NB4 (cell line): ENCODE data around the gene KDF1.

Experiments used
- DNase-seq: peaks from one replicate; pipeline ENCODE4 v3.0.0; 2010; ENCODE audit warnings: low read depth
- H3K4me3 ChIP-seq: one replicate; pipeline ENCODE4 v1.5.1; 2011; ENCODE audit warnings: mild to moderate bottlenecking, low read depth, low read length, moderate library complexity
- CTCF ChIP-seq: IDR thresholded peaks from one replicate; pipeline ENCODE4 v1.5.1; 2012; ENCODE audit warnings: low read depth, low read length
- MAX ChIP-seq: IDR thresholded peaks from 2 replicates; pipeline ENCODE4 v1.6.1; 2011; ENCODE audit warnings: low read depth, low read length
- MYC ChIP-seq: IDR thresholded peaks from 2 replicates; pipeline ENCODE4 v1.6.1; 2011; ENCODE audit warnings: low read depth, low read length
- POLR2A ChIP-seq: IDR thresholded peaks from 2 replicates; pipeline ENCODE4 v1.6.1; 2011; ENCODE audit warnings: mild to moderate bottlenecking; ENCODE audit not compliant: insufficient read length; ENCODE audit errors: extremely low read depth

KDF1 gene

GRCh38 chr1:26984291-26984690 lies 24.0 kb upstream of the KDF1 start:
- no peak for DNase-seq
- TF ChIP-seq CTCF (no peak), MAX (no peak), POLR2A (no peak), MYC (no peak)
- H3K4me3 ChIP-seq = no peak overlapping the region

- no peak for TF ChIP-seq MAX
- TF ChIP-seq CTCF = no peak
- no peak for TF ChIP-seq MYC
- no peak for TF ChIP-seq POLR2A
- H3K4me3 ChIP-seq = no peak overlapping the region
- no peak for DNase-seq
Measured at GRCh38 chr1:26983863-26984262, 23.6 kb upstream of the KDF1 start.

GRCh38 chr1:26981146-26981846 lies 21.0 kb upstream of the KDF1 start:
- H3K4me3 ChIP-seq = no peak overlapping the region
- no peak for DNase-seq
- TF ChIP-seq MYC = no peak
- TF ChIP-seq CTCF = no peak
- TF ChIP-seq MAX = no peak
- TF ChIP-seq POLR2A = no peak

- no peak overlapping the region for H3K4me3 ChIP-seq
- TF ChIP-seq MAX = no peak
- no peak for TF ChIP-seq POLR2A
- no peak for TF ChIP-seq MYC
- TF ChIP-seq CTCF = no peak
- DNase-seq = no peak
Measured at GRCh38 chr1:26978901-26979300, 18.6 kb upstream of the KDF1 start.

- DNase-seq = no peak
- no peak overlapping the region for H3K4me3 ChIP-seq
- TF ChIP-seq CTCF (no peak), MYC (no peak), POLR2A (no peak), MAX (no peak)
Measured at GRCh38 chr1:26976621-26977510, 16.6 kb upstream of the KDF1 start.
